Mucosa of descending colon (tissue), 3 donors: ENCODE measurements around the gene KRTAP4-11. TPM values are rescaled to one million over a fixed set of nuclear protein-coding genes. Genes with fewer than 3 reads are reported as not detected.

Source experiments
- ATAC-seq: fragments of 200-7000 bp; cut with Tn5 transposase; one replicate; pipeline ENCODE4 v1.9.1; 2020; ENCODE audit warnings: mild to moderate bottlenecking, moderate library complexity
- DNase-seq, 3 donors: peaks; one replicate each; pipeline ENCODE4 v3.0.0-alpha.2; 2020
- H3K36me3 ChIP-seq: fragments of 200-600 bp; one replicate; pipeline ENCODE4 v1.8.0; 2021; ENCODE audit warnings: low read depth, mild to moderate bottlenecking
- H3K4me1 ChIP-seq: fragments of 200-600 bp; one replicate; pipeline ENCODE4 v1.8.0; 2021; ENCODE audit warnings: low read depth, mild to moderate bottlenecking
- H3K4me3 ChIP-seq: fragments of 200-600 bp; one replicate; pipeline ENCODE4 v1.8.0; 2021; ENCODE audit warnings: mild to moderate bottlenecking
- H3K9me3 ChIP-seq: fragments of 200-600 bp; one replicate; pipeline ENCODE4 v1.8.0; 2021; ENCODE audit warnings: mild to moderate bottlenecking
- intact Hi-C, 2 donors: fragments of 100-400 bp; cut with DNase I in 1 of 2; cut with micrococcal nuclease in 1 of 2; formaldehyde crosslinking; loops; one replicate each; pipeline versions ENCODE4 v1.11.0 to v1.11.1; 2022; cut with DNase I, micrococcal nuclease
- total RNA-seq, 3 donors: library from RNA; stranded (reverse); fragmentation: NEBNext Ultra II Directional in 2 of 3; extraction: Animal tissue kit (Norgen Biotek cat#: 25700) in 2 of 3; gene quantifications; one replicate each; pipeline versions ENCODE4 v1.2.1 to v1.2.4, GENCODE V29; 2021 to 2023
- TF ChIP-seq, protein P1 (sequence below): fragments of 200-600 bp; IDR thresholded peaks from one replicate; pipeline ENCODE4 v1.8.0; 2022; ENCODE audit warnings: antibody characterized with exemption, mild to moderate bottlenecking
- donor health status: DM: no; HTN: no; CAD: no; lungs with moderate emphysema.
- donor health status: DM: no; HTN: no; CAD: no.
- donor health status: DM: no; HTN: yes; CAD: no.

The KRTAP4-11 gene
- total RNA-seq, 3 donors from 2014 or later: not detected

GRCh38 chr17:41082626-41083025 is 35.5 kb downstream of the KRTAP4-11 start:
- ATAC-seq (no peak), DNase-seq (no peak)
- Histone ChIP-seq H3K36me3 (no peaks in the 10 kb centered on the region), H3K9me3 (no peaks in the 10 kb centered on the region), H3K4me1 (no peaks in the 10 kb centered on the region), H3K4me3 (no peak overlapping the region)
- TF ChIP-seq, protein P1, sequence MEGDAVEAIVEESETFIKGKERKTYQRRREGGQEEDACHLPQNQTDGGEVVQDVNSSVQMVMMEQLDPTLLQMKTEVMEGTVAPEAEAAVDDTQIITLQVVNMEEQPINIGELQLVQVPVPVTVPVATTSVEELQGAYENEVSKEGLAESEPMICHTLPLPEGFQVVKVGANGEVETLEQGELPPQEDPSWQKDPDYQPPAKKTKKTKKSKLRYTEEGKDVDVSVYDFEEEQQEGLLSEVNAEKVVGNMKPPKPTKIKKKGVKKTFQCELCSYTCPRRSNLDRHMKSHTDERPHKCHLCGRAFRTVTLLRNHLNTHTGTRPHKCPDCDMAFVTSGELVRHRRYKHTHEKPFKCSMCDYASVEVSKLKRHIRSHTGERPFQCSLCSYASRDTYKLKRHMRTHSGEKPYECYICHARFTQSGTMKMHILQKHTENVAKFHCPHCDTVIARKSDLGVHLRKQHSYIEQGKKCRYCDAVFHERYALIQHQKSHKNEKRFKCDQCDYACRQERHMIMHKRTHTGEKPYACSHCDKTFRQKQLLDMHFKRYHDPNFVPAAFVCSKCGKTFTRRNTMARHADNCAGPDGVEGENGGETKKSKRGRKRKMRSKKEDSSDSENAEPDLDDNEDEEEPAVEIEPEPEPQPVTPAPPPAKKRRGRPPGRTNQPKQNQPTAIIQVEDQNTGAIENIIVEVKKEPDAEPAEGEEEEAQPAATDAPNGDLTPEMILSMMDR: no peak
- intact Hi-C loops: no loop called here

DNA sequence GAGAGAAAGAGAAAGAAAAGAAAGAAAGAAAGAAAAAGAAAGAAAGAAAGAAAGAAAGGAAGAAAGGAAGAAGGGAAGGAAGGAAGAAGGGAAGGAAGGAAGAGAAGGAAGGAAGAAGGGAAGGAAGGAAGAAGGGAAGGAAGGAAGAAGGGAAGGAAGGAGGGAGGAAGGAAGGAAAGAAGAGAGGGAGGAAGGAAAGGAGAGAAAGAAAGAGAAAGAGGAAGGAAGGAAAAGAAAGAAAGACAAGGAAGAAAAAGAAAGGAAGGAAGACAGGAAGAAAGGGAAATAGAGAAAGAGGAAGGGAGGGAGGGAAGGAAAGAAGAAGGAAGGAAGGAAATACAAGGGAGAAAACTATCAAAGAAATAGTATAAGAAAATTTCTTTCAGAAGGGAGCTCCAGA is 41.4 kb downstream of the KRTAP4-11 start:
- H3K9me3 ChIP-seq: no peaks in the 10 kb centered on the region
- H3K36me3 ChIP-seq: no peaks in the 10 kb centered on the region
- intact Hi-C loops: no loop called here
- DNase-seq (no peak), ATAC-seq (no peak)
- H3K4me1 ChIP-seq: no peaks in the 10 kb centered on the region
- H3K4me3 ChIP-seq: no peak overlapping the region
- TF ChIP-seq, protein P1: no peak

GRCh38 chr17:41073676-41074075 is 44.5 kb downstream of the KRTAP4-11 start:
- Histone ChIP-seq H3K4me3 (no peak overlapping the region), H3K36me3 (no peaks in the 10 kb centered on the region), H3K9me3 (no peaks in the 10 kb centered on the region), H3K4me1 (no peaks in the 10 kb centered on the region)
- intact Hi-C loops: no loop called here
- DNase-seq (no peak), ATAC-seq (no peak)
- TF ChIP-seq, protein P1: no peak

DNA sequence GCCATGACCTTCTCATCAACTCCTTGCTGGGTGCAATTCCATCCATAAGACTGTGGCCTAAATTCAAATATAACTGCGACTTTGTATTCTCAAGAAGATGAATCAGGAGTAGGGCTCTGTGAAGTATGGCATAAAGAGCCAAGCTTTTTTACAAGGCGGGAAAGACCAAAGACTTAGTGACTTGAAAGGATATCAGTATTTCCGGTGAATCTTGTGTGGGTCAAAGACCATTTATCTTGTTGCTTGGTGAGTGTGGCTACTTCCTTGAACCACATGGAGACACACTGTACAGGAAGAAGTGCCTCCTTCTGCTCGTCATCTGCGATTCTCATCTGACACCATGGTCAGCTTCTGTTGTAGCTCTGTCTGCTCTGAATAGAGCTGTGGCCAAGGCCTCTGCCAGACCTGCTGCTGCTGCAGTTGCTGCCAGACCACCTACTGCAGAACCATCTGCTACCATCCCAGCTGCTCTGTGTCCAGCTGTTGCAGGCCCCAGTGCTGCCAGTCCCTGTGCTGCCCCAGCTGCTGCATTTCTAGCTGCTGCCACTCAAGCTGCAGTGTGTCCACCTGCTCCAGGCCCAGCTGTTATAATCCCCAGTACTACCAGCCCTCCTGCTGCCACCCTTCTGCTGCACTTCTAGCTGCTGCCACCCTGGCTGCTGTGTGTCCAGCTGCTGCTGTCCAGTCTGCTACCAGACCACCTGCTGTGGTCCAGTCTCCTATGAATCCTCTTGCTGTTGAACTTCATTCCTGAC is 46.4 kb downstream of the KRTAP4-11 start:
- TF ChIP-seq, protein P1: no peak
- no peaks in the 10 kb centered on the region for H3K9me3 ChIP-seq
- DNase-seq: no peak
- intact Hi-C loops: no loop called here
- H3K4me3 ChIP-seq: no peak overlapping the region
- ATAC-seq: no peak
- H3K4me1 ChIP-seq: no peaks in the 10 kb centered on the region
- no peaks in the 10 kb centered on the region for H3K36me3 ChIP-seq

DNA sequence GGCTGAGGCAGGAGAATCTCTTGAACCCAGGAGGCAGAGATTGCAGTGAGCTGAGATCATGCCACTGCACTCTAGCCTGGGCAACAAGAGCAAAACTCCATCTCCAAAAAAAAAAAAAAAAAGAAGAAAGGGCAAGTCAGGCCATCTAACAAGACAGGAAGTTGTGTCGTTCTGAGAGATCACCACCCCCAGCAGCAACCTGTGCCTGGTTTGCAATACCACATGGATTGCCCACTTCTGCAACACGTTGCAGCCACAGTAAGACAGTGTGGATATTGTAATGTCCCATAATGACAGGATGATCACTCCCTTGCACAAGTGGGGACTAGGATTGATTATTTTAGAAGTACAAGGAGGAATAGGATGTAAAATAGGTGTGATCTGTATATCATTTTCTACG is 49.1 kb downstream of the KRTAP4-11 start:
- TF ChIP-seq, protein P1: no peak
- Histone ChIP-seq H3K4me3 (no peak overlapping the region), H3K36me3 (no peaks in the 10 kb centered on the region), H3K4me1 (no peaks in the 10 kb centered on the region), H3K9me3 (no peaks in the 10 kb centered on the region)
- DNase-seq (no peak), ATAC-seq (no peak)
- intact Hi-C loops: no loop called here
